HepG2 (cell line): ENCODE data around the gene STK11. TPM values are rescaled to one million over a fixed set of nuclear protein-coding genes. Genes with fewer than 3 reads are reported as not detected.
A peak's percentile ranks its signal among the peaks of the same experiment; 100 is the strongest.

Experiments used
- ATAC-seq: fragments of 200-7000 bp; cut with Tn5 transposase; 3 replicates; pipeline ENCODE4 v1.9.1; 2020; ENCODE audit warnings: mild to moderate bottlenecking, moderate library complexity
- BruUV-seq: library from RNA; stranded (reverse); fragments of 400-500 nt; replicated peaks from 2 replicates; lab custom pipeline; 2021; lab: Mats Ljungman, UMichigan
- CTCF ChIA-PET: fragments of 300-600 bp; formaldehyde crosslinking; extraction: SDS; loops from one replicate; lab custom pipeline; 2021; ENCODE audit warnings: low total read pairs, inconsistent platforms, low intra/inter-chr PET ratio; lab: Yijun Ruan, JAX
- POLR2A ChIA-PET: fragments of 350-600 bp; sonication (Branson Sonifier 250); formaldehyde crosslinking; loops from one replicate; lab custom pipeline; 2020; ENCODE audit warnings: antibody characterized with exemption, inconsistent platforms; lab: Yijun Ruan, JAX
- DNase-seq: peaks from one replicate; pipeline ENCODE4 v3.0.0-alpha.2; 2015; ENCODE audit warnings: low spot score
- FAIRE-seq: peaks from 3 replicates; lab custom pipeline; 2011; peaks lifted over from hg19 to GRCh38; lab: Jason Lieb, UNC
- H2AFZ ChIP-seq: one replicate; pipeline ENCODE4 v1.6.1; 2011; ENCODE audit warnings: low read length, inconsistent platforms
- H3K27ac ChIP-seq: fragments of 300-600 bp; 3 replicates; pipeline ENCODE4 v1.8.0; 2011; ENCODE audit warnings: mixed run types, mild to moderate bottlenecking, mixed read lengths, low read length, inconsistent platforms; ENCODE audit not compliant: insufficient read depth; ENCODE audit errors: extremely low read length
- H3K27me3 ChIP-seq, 2 experiments: fragments of 200-600 bp in 1 of 2; 2 replicates in 1 of 2; 3 replicates in 1 of 2; pipeline versions ENCODE4 v1.6.0 to v1.8.0; 2011; ENCODE audit warnings: low read length in 2 of 2, mild to moderate bottlenecking in 2 of 2, moderate library complexity in 2 of 2, inconsistent platforms in 1 of 2; ENCODE audit not compliant: insufficient read depth in 2 of 2, control insufficient read depth in 1 of 2
- H3K36me3 ChIP-seq, 2 experiments: fragments of 200-600 bp in 1 of 2; replicated peaks in 1 of 2; 2 replicates in 1 of 2; 3 replicates in 1 of 2; pipeline versions ENCODE4 v1.5.1 to v1.8.0; 2011; ENCODE audit warnings: low read length in 2 of 2, inconsistent platforms in 1 of 2; ENCODE audit not compliant: insufficient read depth in 2 of 2, control insufficient read depth in 1 of 2
- H3K4me1 ChIP-seq: 2 replicates; pipeline ENCODE4 v1.5.1; 2012; ENCODE audit warnings: low read length, inconsistent platforms; ENCODE audit not compliant: insufficient read depth
- H3K4me2 ChIP-seq: 2 replicates; pipeline ENCODE4 v1.6.0; 2011; ENCODE audit warnings: low read depth, low read length, inconsistent platforms
- H3K4me3 ChIP-seq, 3 experiments: fragments of 200-600 bp in 1 of 3; sonication (generic), shearing (Covaris generic) in 1 of 3; replicated peaks in 1 of 3; 2 replicates each; pipeline ENCODE4 v1.5.1; 2011 to 2016; ENCODE audit warnings: low read length in 3 of 3, inconsistent platforms in 2 of 3, low read depth in 2 of 3, mild to moderate bottlenecking in 2 of 3, control low read depth in 1 of 3, mixed read lengths in 1 of 3; ENCODE audit not compliant: insufficient read depth in 1 of 3
- H3K79me2 ChIP-seq: one replicate; pipeline ENCODE4 v1.6.1; 2011; ENCODE audit warnings: low read length, inconsistent platforms; ENCODE audit not compliant: insufficient read depth
- H3K9ac ChIP-seq: 2 replicates; pipeline ENCODE4 v1.6.0; 2011; ENCODE audit warnings: mild to moderate bottlenecking, low read depth, low read length, inconsistent platforms; ENCODE audit not compliant: insufficient read depth
- H3K9me3 ChIP-seq: 2 replicates; pipeline ENCODE4 v1.5.1; 2012; ENCODE audit warnings: mild to moderate bottlenecking, low read length
- H4K20me1 ChIP-seq: 2 replicates; pipeline ENCODE4 v1.6.0; 2011; ENCODE audit warnings: inconsistent platforms, mild to moderate bottlenecking, low read length, moderate library complexity; ENCODE audit not compliant: insufficient read depth
- CEBPG ChIP-seq: IDR thresholded peaks from 2 replicates; pipeline ENCODE4 v1.6.1; 2016
- EP300 ChIP-seq, 3 experiments: sonication (generic) in 1 of 3; formaldehyde crosslinking in 1 of 3; IDR thresholded peaks; 2 replicates each; pipeline versions ENCODE4 v1.5.1 to v1.6.1; 2011 to 2020; ENCODE audit warnings: low read depth in 2 of 3, low read length in 2 of 3, borderline replicate concordance in 1 of 3, improper control_type of control experiment in 1 of 3, mild to moderate bottlenecking in 1 of 3, missing genetic modification reagents in 1 of 3, moderate library complexity in 1 of 3
- GMEB1 ChIP-seq: sonication (generic); formaldehyde crosslinking; IDR thresholded peaks from 2 replicates; pipeline ENCODE4 v1.5.1; 2020; ENCODE audit warnings: missing genetic modification reagents, mild to moderate bottlenecking, borderline replicate concordance
- MAX ChIP-seq: IDR thresholded peaks from 2 replicates; pipeline ENCODE4 v1.6.1; 2012; ENCODE audit warnings: inconsistent platforms
- MNT ChIP-seq: fragments of 450-650 bp; IDR thresholded peaks from 2 replicates; pipeline ENCODE4 v1.6.1; 2016
- SSRP1 ChIP-seq: IDR thresholded peaks from 2 replicates; pipeline ENCODE4 v1.6.1; 2016; ENCODE audit warnings: control low read depth
- ZBTB7A ChIP-seq: sonication (generic); formaldehyde crosslinking; IDR thresholded peaks from 2 replicates; pipeline ENCODE4 v1.8.0; 2022; ENCODE audit warnings: mild to moderate bottlenecking, missing genetic modification reagents
- ZBTB7B ChIP-seq: sonication (generic); formaldehyde crosslinking; IDR thresholded peaks from 2 replicates; pipeline ENCODE4 v1.4.0; 2020; ENCODE audit warnings: missing genetic modification reagents
- ZNF616 ChIP-seq: sonication (generic); formaldehyde crosslinking; IDR thresholded peaks from 2 replicates; pipeline ENCODE4 v1.5.0; 2020; ENCODE audit warnings: low read depth, mild to moderate bottlenecking, missing genetic modification reagents
- ZNF646 ChIP-seq: sonication (generic); formaldehyde crosslinking; IDR thresholded peaks from 2 replicates; pipeline ENCODE4 v1.9.0; 2021; ENCODE audit warnings: mild to moderate bottlenecking, missing genetic modification reagents
- ZNF766 ChIP-seq: sonication (generic); formaldehyde crosslinking; IDR thresholded peaks from 2 replicates; pipeline ENCODE4 v1.5.0; 2020; ENCODE audit warnings: missing genetic modification reagents, borderline replicate concordance
- ZSCAN25 ChIP-seq: sonication (generic); formaldehyde crosslinking; IDR thresholded peaks from 2 replicates; pipeline ENCODE4 v1.8.0; 2022; ENCODE audit warnings: mild to moderate bottlenecking, missing genetic modification reagents
- WGBS: methylation state at CpG from one replicate; pipeline ENCODE4 v1.1.6; 2017; ENCODE audit warnings: low lambda C conversion rate; 5-methylcytosine and 5-hydroxymethylcytosine counted together
- in situ Hi-C: cut with HindIII; loops from 2 replicates; pipeline ENCODE4 v1.10.0; 2017; ENCODE audit warnings: low pct_unique_long_range_greater_than_20kb; ENCODE audit not compliant: extremely low pct_ligation_motif_present
- intact Hi-C: fragments of 100-400 bp; cut with micrococcal nuclease; formaldehyde crosslinking; loops from one replicate; pipeline ENCODE4 v1.10.0; 2022; ENCODE audit not compliant: unreplicated experiment
- polyA plus RNA-seq, 8 experiments: library from polyadenylated mRNA; depleted of rRNA in 3 of 8; stranded (reverse) in 7 of 8; unstranded in 1 of 8; fragments of >200 nt; fragmentation: Illumina TruSeq in 4 of 8; extraction: Trizol in 4 of 8; gene quantifications; 2 replicates each; pipeline versions ENCODE4 v1.2.1 to v1.2.3, GENCODE V29; 2011 to 2016; ENCODE audit warnings: low read depth in 4 of 8, missing spikeins in 1 of 8, mixed read lengths in 1 of 8; ENCODE audit not compliant: insufficient read depth in 1 of 8
- total RNA-seq, 5 experiments: library from RNA; depleted of rRNA; stranded (reverse); fragments of >200 nt; fragmentation: Illumina TruSeq; extraction: Trizol; gene quantifications; 2 replicates each; pipeline ENCODE4 v1.2.3, GENCODE V29; 2016; ENCODE audit warnings: low read depth in 1 of 5

The STK11 gene
- total and polyA plus RNA-seq, 2 of the 13 experiments (the other 11 are each of a cell fraction or from before 2014, with no cell fraction given), result 27.5 to 43.6 TPM

GRCh38 chr19:1170938-1171754 lies 34.4 kb upstream of the STK11 start:
- Histone ChIP-seq H2AFZ (no peak overlapping the region), H3K79me2 (peaks cover 65% of the 10 kb centered on the region), H3K27ac (peak overlapping the region; percentile 75), H3K9me3 (no peaks in the 10 kb centered on the region), H3K27me3 (no peaks in the 10 kb centered on the region), H3K4me1 (peaks cover 81% of the 10 kb centered on the region), H3K4me3 (peak overlapping the region; percentile 81 to 94 (median 89); a peak in 5 of 6 replicates), H3K9ac (peak overlapping the region; percentile 37), H3K36me3 (no peaks in the 10 kb centered on the region; a peak in 1 of 5 replicates), H3K4me2 (peak overlapping the region; percentile 68), H4K20me1 (peaks cover 7% of the 10 kb centered on the region)
- FAIRE-seq (no peak), DNase-seq (peak; percentile 75), ATAC-seq (peak; percentile 41)
- in situ Hi-C loops, result no loop called here
- POLR2A ChIA-PET, result interaction anchor here (1.1 to 1.5 kb wide), 2 partner anchors 58 to 98 kb away, joined by 3 to 4 read pairs; partner anchors contain the start of gene CIRBP
- CTCF ChIA-PET, result no interaction called here
- 92% methylated on average over 23 of the region's 38 CpGs for WGBS
- BruUV-seq, result no TSS peak
- intact Hi-C loops, result no loop called here
- TF ChIP-seq CEBPG (CRISPR knock-in tag), result no peak
- peak; percentile 93 for TF ChIP-seq MNT
- TF ChIP-seq ZNF616, result 0 out of 2 replicates have a peak, but pooled peaks have one; percentile 38
- no peak; a peak in 1 of 4 replicates for TF ChIP-seq EP300 (IDR thresholded peaks at IDR 0.05; ENCODE audit: low read depth in 2 of 2, low read length in 2 of 2)
- no peak for TF ChIP-seq EP300 (CRISPR knock-in tag; IDR thresholded peaks at IDR 0.05; ENCODE audit: borderline replicate concordance)
- TF ChIP-seq ZBTB7B (CRISPR knock-in tag), result peak; percentile 51; the same call in 1 of the 2 replicates
- no peak for TF ChIP-seq ZBTB7A (CRISPR knock-in tag)
- TF ChIP-seq ZSCAN25 (CRISPR knock-in tag), result no peak
- peak; percentile 79 for TF ChIP-seq ZNF646 (CRISPR knock-in tag)
- TF ChIP-seq SSRP1, result 0 out of 2 replicates have a peak, but pooled peaks have one; percentile 29
- peak; percentile 66; the same call in 1 of the 2 replicates for TF ChIP-seq MAX
- no peak for TF ChIP-seq ZNF766 (CRISPR knock-in tag)
- TF ChIP-seq GMEB1 (CRISPR knock-in tag), result no peak
